OCI-M2 (cell line): Measurements from ENCODE around the gene GABRG3.

Source experiments
- DNase-seq: peaks from one replicate; lab custom pipeline; 2025; ENCODE audit not compliant: unreplicated experiment; lab: John Stamatoyannopoulos, UW

Gene GABRG3

DNA sequence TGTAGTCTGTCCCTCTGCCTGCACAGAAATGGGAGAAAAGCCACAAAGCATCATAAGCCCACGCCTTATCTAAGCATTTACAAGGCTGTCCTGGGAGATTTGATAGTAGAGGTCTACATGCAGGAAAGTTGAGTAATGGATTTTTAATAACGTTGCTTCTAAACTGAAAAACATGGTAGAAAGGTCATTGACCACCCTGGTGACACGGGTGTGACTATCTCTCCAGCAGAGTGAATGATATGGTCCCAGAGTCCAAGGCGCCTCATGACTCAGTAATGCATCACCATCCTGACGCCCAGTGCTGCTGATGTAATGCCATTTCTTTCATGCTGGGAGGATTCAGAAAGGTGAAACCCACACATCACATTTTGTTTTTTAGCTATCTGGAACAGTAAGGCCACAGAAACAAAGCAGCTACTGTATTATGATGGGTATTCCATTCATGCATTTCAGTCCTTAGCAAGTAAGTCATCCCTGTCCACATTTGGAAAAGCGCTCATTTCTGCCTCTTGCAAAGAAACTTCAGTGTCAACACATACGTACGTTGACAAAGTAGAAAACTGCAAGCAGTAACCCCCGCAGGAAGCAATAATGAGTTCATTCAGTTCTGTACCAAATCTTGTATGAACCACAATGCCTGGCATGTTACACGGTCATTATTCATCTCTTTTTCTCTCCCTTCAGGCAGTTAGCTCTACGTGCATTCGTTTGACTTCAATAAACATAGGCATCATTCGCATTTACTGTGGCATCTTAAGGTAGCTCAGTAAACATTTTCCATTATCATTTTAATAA is 483.5 kb downstream of the GABRG3 start:
- no peak for DNase-seq

DNA sequence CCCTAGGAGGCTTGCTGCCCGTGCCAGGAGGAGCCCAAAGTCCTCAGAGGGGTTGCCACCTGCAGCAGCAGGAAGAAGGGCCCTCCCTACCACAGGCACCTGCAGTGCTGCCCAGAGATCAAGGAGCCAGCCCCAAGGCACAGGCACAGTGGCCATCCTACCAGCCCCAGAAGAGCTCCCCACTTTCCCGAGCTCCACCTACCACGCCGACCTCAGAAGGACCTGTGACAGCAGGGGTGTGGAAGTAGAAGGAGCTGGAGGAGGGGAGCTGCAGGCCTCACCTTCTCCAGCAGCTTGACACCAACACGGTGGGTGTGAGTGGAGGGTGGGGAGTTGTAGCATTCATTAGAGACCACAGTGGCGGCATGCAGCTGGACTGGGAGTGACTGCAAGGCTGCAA is 485.8 kb downstream of the GABRG3 start:
- DNase-seq = no peak

GRCh38 chr15:27457766-27458165 is 486.8 kb downstream of the GABRG3 start:
- no peak for DNase-seq

GRCh38 chr15:27458345-27459084 is 487.5 kb downstream of the GABRG3 start:
- DNase-seq = no peak

DNA sequence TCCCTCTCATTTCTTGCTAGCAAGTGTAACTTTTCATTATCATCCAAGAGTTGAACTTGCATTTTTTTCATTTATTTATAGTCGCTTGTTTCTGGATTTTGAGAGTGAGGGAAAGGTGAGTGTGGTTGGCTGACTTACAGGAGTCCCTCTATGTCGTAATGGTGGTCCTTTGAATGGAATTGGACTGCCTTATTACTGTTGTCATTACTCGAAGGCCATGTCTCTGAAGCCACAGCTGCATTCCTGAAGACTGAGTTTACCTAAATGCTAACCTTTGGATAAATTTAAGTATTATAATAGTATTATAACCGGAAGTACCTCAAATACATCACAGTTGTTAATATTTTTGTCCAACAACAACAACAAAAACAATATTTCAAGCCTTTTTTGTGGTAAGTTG is 488.9 kb downstream of the GABRG3 start:
- DNase-seq = no peak

DNA sequence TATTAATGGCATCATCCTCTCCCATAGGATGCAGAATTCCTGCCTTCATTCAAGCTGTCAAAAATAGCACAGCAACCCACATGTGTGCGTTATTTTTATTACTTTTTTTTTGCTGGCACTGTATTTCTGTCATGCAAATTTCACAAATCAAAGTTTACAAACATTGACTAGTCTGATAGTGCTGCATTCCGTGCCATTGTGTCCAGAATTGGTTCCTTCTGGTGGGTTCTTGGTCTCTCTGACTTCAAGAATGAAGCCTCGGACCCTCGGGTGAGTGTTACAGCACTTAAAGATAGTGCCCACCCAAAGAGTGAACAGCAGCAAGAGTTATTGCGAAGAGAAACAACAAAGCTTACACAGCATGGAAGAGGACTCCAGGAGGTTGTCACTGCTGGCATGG is 490.2 kb downstream of the GABRG3 start:
- DNase-seq = no peak

DNA sequence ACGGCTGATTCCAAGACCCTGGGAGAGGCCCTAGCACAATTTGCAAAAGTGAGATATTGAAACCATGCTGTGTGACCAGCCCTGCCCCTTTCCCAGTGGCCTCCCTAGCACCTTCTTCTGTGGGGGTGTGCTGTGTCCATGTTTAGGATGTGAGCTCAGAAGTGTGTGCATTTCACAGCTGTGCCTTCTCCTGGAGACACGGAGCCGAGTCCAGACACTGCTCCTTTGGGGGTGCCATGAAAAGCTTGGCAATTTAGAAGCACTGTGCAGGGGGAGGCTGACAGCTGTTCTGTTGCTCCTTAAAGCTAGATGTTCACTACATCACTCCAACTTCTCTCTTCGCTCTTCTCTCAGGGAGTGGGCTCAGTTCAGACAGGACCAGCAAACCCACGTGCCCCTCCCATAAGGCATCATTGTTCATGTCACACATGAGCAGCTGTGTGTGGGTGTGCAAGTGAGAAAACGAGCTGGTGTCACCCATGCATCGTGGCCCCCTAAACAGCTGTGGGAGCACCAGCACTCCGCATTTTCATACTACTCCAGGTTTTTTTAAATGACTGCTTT is 492.6 kb downstream of the GABRG3 start:
- DNase-seq = no peak

GRCh38 chr15:27464941-27465612 is 494.1 kb downstream of the GABRG3 start:
- DNase-seq = no peak

DNA sequence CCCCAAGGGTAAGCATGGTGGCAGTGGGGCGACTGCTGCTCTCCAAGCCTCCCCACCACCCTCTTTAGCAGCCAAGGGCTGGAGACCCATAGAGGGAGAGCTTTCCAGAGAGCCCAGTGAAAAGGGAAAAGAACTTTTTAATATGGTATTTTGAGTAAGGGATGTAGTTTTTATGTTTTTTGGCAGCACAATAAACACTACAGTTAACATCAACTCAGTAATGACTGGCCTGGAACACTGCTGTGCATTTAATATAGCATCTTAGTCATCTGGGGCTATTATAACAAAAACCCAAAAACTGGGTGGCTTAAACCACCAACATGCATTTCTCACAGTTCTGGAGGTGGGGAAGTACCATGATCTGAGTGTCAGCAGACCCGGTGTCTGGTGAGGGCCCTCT is 495.8 kb downstream of the GABRG3 start:
- no peak for DNase-seq

DNA sequence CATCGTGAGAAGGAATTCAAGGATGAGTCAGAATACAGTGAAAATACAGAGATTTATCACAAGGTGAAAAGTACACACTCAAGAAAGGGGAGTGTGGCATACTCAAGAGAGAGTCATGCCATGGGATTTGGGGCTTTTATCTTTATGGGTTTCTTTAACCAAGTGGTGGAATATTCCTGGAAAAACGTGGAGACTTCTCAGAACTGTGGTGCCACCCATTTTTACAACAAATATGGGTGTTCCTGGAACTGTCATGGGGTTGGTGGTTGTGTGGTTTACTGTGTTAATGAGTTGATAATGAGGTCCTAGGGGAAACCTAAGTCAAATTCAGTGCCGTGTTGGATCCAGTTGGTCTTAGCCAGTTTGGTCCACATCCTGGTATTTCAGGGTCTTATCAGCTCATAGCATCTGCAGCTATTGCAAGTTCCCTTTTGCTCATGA is 497.2 kb downstream of the GABRG3 start:
- no peak for DNase-seq

GRCh38 chr15:27473845-27474244 is 502.9 kb downstream of the GABRG3 start:
- no peak for DNase-seq

- no peak for DNase-seq
These were observed 504.4 kb downstream of the GABRG3 start for GRCh38 chr15:27475395-27475794.

DNA sequence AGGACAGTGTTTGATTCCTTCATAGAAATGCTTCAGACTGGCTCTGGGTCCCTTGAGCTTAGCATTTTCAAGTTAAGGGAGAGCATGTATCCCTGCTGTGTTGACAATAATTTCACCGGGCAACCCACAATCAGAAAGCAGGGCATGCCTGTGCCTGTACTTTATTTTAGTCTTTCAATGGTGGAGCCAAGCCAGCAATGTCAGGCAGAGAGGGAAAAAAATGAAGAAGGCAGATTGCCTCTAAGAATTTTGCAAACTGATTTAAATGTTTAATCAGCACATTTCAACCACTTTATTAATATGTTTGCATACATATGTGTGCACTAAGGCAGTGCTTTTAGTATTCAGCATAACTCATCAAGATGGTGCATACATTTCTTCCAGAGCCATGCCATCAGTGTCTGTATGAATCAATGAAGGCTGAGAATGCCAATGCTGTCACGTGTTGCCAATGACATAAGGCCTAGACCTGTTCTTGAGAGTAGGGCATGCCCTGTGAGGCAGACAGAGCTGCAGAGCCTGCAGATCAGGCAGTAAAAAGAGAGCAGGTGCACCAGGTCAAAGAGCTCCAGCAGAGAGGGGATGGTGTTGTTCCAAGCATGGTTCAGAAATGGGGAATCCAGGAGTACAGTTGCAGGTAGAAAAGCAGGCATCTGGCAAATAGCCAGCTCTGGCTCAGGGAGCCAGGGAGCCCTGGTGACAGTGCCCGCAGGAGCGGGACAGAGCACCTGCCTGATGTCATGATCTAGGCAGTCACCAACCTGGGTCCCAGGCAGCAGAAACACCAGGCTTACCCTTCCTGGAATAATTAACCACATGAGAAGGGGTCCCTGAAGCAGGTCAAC is 508.5 kb downstream of the GABRG3 start:
- DNase-seq = no peak

DNA sequence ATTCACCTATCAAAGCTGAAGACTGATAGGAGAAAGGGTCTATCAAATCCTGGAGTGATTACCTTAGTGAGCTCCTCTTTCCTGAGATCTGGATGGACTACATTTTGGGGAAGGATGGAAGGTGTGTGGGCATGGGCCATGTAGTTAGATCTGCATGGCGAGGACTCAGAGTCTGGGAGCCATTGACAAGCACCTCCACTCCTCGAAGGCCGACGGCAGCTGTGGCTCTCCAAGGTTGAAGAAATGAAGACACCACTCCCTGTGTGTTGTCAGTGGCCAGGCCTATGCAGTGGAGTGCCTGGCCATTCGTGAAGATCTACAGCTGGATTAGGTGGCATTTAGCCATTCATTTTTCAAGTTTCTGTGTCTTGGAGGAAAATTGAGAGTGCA is 509.2 kb downstream of the GABRG3 start:
- DNase-seq = no peak

DNA sequence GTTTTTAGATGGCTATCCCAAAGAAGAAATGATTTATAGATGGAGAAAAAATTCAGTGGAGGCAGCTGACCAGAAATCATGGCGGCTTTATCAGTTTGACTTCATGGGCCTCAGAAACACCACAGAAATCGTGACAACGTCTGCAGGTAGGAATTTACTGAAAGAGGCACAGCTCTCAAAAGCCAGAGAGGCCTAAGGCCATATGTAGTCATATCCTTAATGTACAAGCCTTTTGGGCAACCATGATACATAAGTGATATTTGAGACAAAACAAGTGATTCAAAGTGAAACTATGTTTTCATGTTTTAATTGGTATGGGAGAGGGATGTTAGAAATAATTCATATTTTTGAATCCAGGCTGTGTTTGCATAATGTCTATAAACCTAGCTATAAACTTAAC is 509.7 kb downstream of the GABRG3 start:
- DNase-seq = no peak

GRCh38 chr15:27481768-27482167 is 510.8 kb downstream of the GABRG3 start:
- DNase-seq = no peak

GRCh38 chr15:27482287-27482686 is 511.3 kb downstream of the GABRG3 start:
- no peak for DNase-seq

- no peak for DNase-seq
These were observed 512.1 kb downstream of the GABRG3 start for GRCh38 chr15:27483124-27483523.

DNA sequence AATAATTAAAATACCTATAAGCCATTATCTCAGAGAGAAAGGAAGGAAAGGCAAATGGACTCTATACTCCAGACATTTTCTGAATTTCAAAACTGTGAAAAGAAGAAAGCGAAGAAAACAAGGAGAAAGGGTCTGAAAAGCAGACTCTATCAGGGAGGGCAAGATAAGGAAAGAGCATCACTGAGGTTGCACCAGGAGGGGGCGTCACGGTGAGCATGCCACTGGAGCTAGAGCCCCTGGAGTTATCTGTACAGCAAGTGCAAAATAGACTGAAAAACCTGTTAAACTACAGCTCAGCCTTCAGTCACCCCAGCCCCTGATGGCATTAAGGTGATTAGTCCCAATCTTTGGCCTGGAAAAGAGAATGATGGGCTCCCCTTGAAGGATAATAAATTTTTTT is 514.3 kb downstream of the GABRG3 start:
- DNase-seq = no peak

GRCh38 chr15:27486051-27486450 is 515.1 kb downstream of the GABRG3 start:
- no peak for DNase-seq
